Measurements from ENCODE around the gene MED31. TPM values are rescaled to one million over a fixed set of nuclear protein-coding genes. Genes with fewer than 3 reads are reported as not detected.

The MED31 gene
- total RNA-seq, 1 experiment from 2014 or later: 18.8 TPM

DNA sequence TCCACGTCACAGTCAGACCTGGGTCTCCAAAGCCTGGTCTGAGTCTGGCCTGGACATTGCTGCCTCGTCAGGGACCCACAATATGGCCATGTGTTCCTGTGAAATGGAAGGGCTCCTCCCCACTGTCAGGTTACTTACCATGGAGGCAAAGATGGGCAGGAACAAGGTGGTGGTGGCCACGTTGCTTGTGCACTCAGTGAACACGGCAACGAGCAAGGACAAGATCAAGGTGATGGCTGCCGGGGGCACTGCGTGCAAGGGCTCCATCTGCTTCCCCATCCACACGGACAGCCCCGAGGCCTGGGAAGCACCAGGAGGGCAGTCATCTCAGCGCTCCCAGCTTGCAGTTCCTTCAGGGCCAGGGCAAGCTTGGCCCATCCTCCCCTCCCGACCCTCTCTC is 39.2 kb upstream of the MED31 start:
- Histone ChIP-seq H3K4me3 (ENCODE audit: low read length) (no peak overlapping the region), H3K27me3 (ENCODE audit: low read length) (no peaks in the 10 kb centered on the region), H3F3A (ENCODE audit: low read length, unreplicated experiment) (no peaks in the 10 kb centered on the region), H3K4me1 (ENCODE audit: insufficient read depth, low read length) (no peaks in the 10 kb centered on the region), H3K9ac (ENCODE audit: low read length) (no peak overlapping the region), H3K9me2 (replicated peaks; ENCODE audit: low read length) (no peaks in the 10 kb centered on the region), H3K9me3 (ENCODE audit: low read length) (no peaks in the 10 kb centered on the region), H3K36me3 (ENCODE audit: low read depth, low read length) (no peaks in the 10 kb centered on the region), H3K79me2 (ENCODE audit: low read length) (no peaks in the 10 kb centered on the region), H3K27ac (ENCODE audit: low read length) (no peak overlapping the region), H2AFZ (ENCODE audit: low read length) (no peak overlapping the region), H3K4me2 (ENCODE audit: low read length) (no peak overlapping the region), H4K20me1 (ENCODE audit: low read length) (no peaks in the 10 kb centered on the region)
- ChIA-PET CTCF (no interaction called here), POLR2A (ENCODE audit: unreplicated experiment) (no interaction called here)
- ATAC-seq: no peak
- DNase-seq: no peak
- TF ChIP-seq EZH2 (IDR thresholded peaks at IDR 0.05; ENCODE audit: low read length, unreplicated experiment) (no peak), EZH2phosphoT487 (IDR thresholded peaks at IDR 0.05; ENCODE audit: borderline replicate concordance, low read length) (no peak)
- TF ChIP-seq, protein P1, sequence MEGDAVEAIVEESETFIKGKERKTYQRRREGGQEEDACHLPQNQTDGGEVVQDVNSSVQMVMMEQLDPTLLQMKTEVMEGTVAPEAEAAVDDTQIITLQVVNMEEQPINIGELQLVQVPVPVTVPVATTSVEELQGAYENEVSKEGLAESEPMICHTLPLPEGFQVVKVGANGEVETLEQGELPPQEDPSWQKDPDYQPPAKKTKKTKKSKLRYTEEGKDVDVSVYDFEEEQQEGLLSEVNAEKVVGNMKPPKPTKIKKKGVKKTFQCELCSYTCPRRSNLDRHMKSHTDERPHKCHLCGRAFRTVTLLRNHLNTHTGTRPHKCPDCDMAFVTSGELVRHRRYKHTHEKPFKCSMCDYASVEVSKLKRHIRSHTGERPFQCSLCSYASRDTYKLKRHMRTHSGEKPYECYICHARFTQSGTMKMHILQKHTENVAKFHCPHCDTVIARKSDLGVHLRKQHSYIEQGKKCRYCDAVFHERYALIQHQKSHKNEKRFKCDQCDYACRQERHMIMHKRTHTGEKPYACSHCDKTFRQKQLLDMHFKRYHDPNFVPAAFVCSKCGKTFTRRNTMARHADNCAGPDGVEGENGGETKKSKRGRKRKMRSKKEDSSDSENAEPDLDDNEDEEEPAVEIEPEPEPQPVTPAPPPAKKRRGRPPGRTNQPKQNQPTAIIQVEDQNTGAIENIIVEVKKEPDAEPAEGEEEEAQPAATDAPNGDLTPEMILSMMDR (conservative IDR thresholded peaks at IDR 0.05; ENCODE audit: low read depth, low read length): no peak
- intact Hi-C loops (cut with micrococcal nuclease): no loop called here
- no TSS peak for BruUV-seq (replicated peaks)

DNA sequence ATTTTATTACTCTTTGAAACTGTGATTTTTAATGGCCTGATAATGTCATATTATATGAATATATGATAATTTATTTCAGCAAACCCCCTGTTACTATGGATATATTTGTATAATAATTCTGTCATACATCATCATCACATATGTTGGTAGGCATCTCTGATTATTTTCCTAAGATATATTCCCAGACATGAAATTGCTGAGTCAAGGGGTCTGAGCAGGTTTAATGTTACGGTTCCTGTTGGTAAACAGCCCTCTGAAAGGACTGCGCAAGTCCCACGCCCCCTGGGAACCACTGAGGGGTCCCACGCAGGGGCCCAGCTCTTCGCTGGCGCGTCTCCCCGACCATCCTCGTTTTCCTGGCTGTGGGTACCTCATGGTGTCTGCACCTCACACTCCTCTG is 37.5 kb upstream of the MED31 start:
- Histone ChIP-seq H3K4me1 (ENCODE audit: insufficient read depth, low read length) (no peaks in the 10 kb centered on the region), H2AFZ (ENCODE audit: low read length) (no peak overlapping the region), H3K27me3 (ENCODE audit: low read length) (no peaks in the 10 kb centered on the region), H3F3A (ENCODE audit: low read length, unreplicated experiment) (no peaks in the 10 kb centered on the region), H3K79me2 (ENCODE audit: low read length) (no peaks in the 10 kb centered on the region), H3K27ac (ENCODE audit: low read length) (no peak overlapping the region), H4K20me1 (ENCODE audit: low read length) (no peaks in the 10 kb centered on the region), H3K9ac (ENCODE audit: low read length) (no peak overlapping the region), H3K4me3 (ENCODE audit: low read length) (no peak overlapping the region), H3K9me2 (replicated peaks; ENCODE audit: low read length) (no peaks in the 10 kb centered on the region), H3K36me3 (ENCODE audit: low read depth, low read length) (no peaks in the 10 kb centered on the region), H3K4me2 (ENCODE audit: low read length) (no peak overlapping the region), H3K9me3 (ENCODE audit: low read length) (no peaks in the 10 kb centered on the region)
- ATAC-seq: no peak
- no TSS peak for BruUV-seq (replicated peaks)
- TF ChIP-seq, protein P1 (conservative IDR thresholded peaks at IDR 0.05; ENCODE audit: low read depth, low read length): no peak
- TF ChIP-seq EZH2 (IDR thresholded peaks at IDR 0.05; ENCODE audit: low read length, unreplicated experiment) (no peak), EZH2phosphoT487 (IDR thresholded peaks at IDR 0.05; ENCODE audit: borderline replicate concordance, low read length) (no peak)
- intact Hi-C loops (cut with micrococcal nuclease): no loop called here
- ChIA-PET CTCF (no interaction called here), POLR2A (ENCODE audit: unreplicated experiment) (no interaction called here)
- DNase-seq: no peak

DNA sequence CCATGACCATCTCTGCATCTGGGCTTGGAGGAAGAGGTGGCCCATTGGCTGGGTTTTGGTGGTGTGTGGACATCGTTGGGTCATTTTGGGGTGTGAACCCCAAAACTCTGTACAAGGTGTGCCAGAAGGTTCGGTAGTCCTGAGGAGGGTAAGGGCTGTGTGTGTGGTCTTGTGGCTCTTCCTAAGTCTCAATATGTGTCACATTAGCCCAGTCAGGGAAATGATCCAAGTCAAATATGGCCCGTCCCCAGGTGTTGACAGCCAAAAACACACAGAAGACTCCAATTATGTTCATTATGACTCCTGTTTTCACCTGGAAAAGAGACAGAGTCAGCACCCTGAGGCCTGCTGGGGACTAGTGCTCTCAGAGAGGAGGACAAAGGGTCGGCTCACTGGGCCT is 34.6 kb upstream of the MED31 start:
- DNase-seq (no peak), ATAC-seq (no peak)
- H3K4me2 ChIP-seq (ENCODE audit: low read length): no peak overlapping the region
- H3K36me3 ChIP-seq (ENCODE audit: low read depth, low read length): no peaks in the 10 kb centered on the region
- H3K79me2 ChIP-seq (ENCODE audit: low read length): no peaks in the 10 kb centered on the region
- no TSS peak for BruUV-seq (replicated peaks)
- intact Hi-C loops (cut with micrococcal nuclease): no loop called here
- H2AFZ ChIP-seq (ENCODE audit: low read length): no peak overlapping the region
- CTCF ChIA-PET: no interaction called here
- H4K20me1 ChIP-seq (ENCODE audit: low read length): no peaks in the 10 kb centered on the region
- TF ChIP-seq, protein P1 (conservative IDR thresholded peaks at IDR 0.05; ENCODE audit: low read depth, low read length): no peak
- TF ChIP-seq EZH2phosphoT487 (IDR thresholded peaks at IDR 0.05; ENCODE audit: borderline replicate concordance, low read length) (no peak), EZH2 (IDR thresholded peaks at IDR 0.05; ENCODE audit: low read length, unreplicated experiment) (no peak)
- no peaks in the 10 kb centered on the region for H3K9me3 ChIP-seq (ENCODE audit: low read length)
- no peak overlapping the region for H3K9ac ChIP-seq (ENCODE audit: low read length)
- no peaks in the 10 kb centered on the region for H3K27me3 ChIP-seq (ENCODE audit: low read length)
- no peak overlapping the region for H3K27ac ChIP-seq (ENCODE audit: low read length)
- no peaks in the 10 kb centered on the region for H3K9me2 ChIP-seq (replicated peaks; ENCODE audit: low read length)
- H3K4me1 ChIP-seq (ENCODE audit: insufficient read depth, low read length): no peaks in the 10 kb centered on the region
- POLR2A ChIA-PET (ENCODE audit: unreplicated experiment): no interaction called here
- H3K4me3 ChIP-seq (ENCODE audit: low read length): no peak overlapping the region
- H3F3A ChIP-seq (ENCODE audit: low read length, unreplicated experiment): no peaks in the 10 kb centered on the region

All from PC-3 (cell line).